ENCODE results near the gene SLC43A3.

DNA sequence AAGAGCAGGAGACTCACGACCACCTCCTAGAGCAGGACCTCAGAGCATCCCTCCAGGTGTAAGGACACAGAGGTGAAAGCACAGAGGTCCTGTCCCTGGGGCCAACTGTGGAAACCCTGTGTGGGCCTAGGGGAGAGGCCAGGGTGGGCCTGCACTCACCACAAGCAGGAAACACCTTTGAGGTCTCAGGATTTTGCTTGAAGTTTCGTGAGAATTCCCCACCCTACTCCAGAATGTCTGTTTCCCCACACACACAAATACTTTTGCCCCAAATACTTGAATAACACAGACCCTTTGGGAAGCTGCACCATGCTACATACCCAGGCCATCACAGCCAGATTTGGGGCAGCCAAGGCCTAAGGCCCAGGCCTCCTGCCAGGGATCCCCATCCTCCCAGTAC lies 18.1 kb downstream of the SLC43A3 start:
- TF ChIP-seq, protein P1, sequence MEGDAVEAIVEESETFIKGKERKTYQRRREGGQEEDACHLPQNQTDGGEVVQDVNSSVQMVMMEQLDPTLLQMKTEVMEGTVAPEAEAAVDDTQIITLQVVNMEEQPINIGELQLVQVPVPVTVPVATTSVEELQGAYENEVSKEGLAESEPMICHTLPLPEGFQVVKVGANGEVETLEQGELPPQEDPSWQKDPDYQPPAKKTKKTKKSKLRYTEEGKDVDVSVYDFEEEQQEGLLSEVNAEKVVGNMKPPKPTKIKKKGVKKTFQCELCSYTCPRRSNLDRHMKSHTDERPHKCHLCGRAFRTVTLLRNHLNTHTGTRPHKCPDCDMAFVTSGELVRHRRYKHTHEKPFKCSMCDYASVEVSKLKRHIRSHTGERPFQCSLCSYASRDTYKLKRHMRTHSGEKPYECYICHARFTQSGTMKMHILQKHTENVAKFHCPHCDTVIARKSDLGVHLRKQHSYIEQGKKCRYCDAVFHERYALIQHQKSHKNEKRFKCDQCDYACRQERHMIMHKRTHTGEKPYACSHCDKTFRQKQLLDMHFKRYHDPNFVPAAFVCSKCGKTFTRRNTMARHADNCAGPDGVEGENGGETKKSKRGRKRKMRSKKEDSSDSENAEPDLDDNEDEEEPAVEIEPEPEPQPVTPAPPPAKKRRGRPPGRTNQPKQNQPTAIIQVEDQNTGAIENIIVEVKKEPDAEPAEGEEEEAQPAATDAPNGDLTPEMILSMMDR (IDR thresholded peaks at IDR 0.05), result no peak
- TF ChIP-seq ZFX (IDR thresholded peaks at IDR 0.05; ENCODE audit: borderline replicate concordance), result no peak

All from 22Rv1 (cell line).